NCI-H345 treated with DMSO at 0.1 percent for 48 hours (cell line): ENCODE data around the gene UBE2L6.

Experiments used
- DNase-seq: peaks from one replicate; lab custom pipeline; 2025; ENCODE audit not compliant: unreplicated experiment; lab: John Stamatoyannopoulos, UW

UBE2L6 gene

GRCh38 chr11:57501953-57502352 lies 65.5 kb downstream of the UBE2L6 start:
- no peak for DNase-seq
